SK-N-SH (cell line): ENCODE results near the gene DCLRE1B. TPM values are rescaled to one million over a fixed set of nuclear protein-coding genes. Genes with fewer than 3 reads are reported as not detected.

Source experiments
- CTCF ChIA-PET: fragments of 300-600, 350-600 bp; formaldehyde crosslinking; extraction: SDS; loops from one replicate; lab custom pipeline; 2021; lab: Yijun Ruan, JAX
- POLR2A ChIA-PET: fragments of 350-600 bp; sonication (Branson Sonifier 250); formaldehyde crosslinking; extraction: SDS; loops from one replicate; lab custom pipeline; 2020; ENCODE audit warnings: antibody characterized with exemption, inconsistent platforms; lab: Yijun Ruan, JAX
- DNase-seq: peaks from one replicate; pipeline ENCODE4 v3.0.0; 2012
- H2AFZ ChIP-seq: fragments of 200-600 bp; sonication (generic); 2 replicates; pipeline ENCODE4 v1.8.1; 2016; ENCODE audit warnings: antibody characterized with exemption, mild to moderate bottlenecking, low read depth
- H3F3A ChIP-seq: fragments of 200-600 bp; sonication (generic); replicated peaks from 2 replicates; pipeline ENCODE3; 2016; ENCODE audit warnings: antibody characterized with exemption, mild to moderate bottlenecking; ENCODE audit not compliant: insufficient read depth
- H3K27ac ChIP-seq, 2 experiments: fragments of 200-500 bp in 1 of 2; fragments of 200-600 bp in 1 of 2; sonication (Bioruptor generic) in 1 of 2; sonication (generic), shearing (Covaris generic) in 1 of 2; 2 replicates each; pipeline versions ENCODE4 v1.5.1 to v1.6.1; 2014 to 2016; ENCODE audit warnings: low read depth in 2 of 2, inconsistent platforms in 1 of 2, low read length in 1 of 2, mild to moderate bottlenecking in 1 of 2, mixed read lengths in 1 of 2
- H3K27me3 ChIP-seq: fragments of 200-600 bp; sonication (generic), shearing (Covaris generic); 2 replicates; pipeline ENCODE4 v1.6.1; 2016; ENCODE audit warnings: mixed run types; ENCODE audit not compliant: insufficient read depth
- H3K36me3 ChIP-seq, 2 experiments: fragments of 200-500 bp in 1 of 2; fragments of 200-600 bp in 1 of 2; sonication (Bioruptor generic) in 1 of 2; sonication (generic) in 1 of 2; replicated peaks in 1 of 2; 2 replicates each; pipeline versions ENCODE3 to v1.5.1; 2014 to 2016; ENCODE audit warnings: low read length in 1 of 2, mild to moderate bottlenecking in 1 of 2; ENCODE audit not compliant: insufficient read depth in 2 of 2, control insufficient read depth in 1 of 2
- H3K4me1 ChIP-seq, 2 experiments: fragments of 200-500 bp in 1 of 2; fragments of 200-600 bp in 1 of 2; sonication (Bioruptor generic) in 1 of 2; sonication (generic), shearing (Covaris generic) in 1 of 2; 2 replicates each; pipeline versions ENCODE4 v1.5.1 to v1.6.1; 2014 to 2016; ENCODE audit warnings: low read depth in 1 of 2, low read length in 1 of 2, mixed run types in 1 of 2; ENCODE audit not compliant: insufficient read depth in 2 of 2, control insufficient read depth in 1 of 2
- H3K4me2 ChIP-seq: fragments of 200-600 bp; sonication (generic), shearing (Covaris generic); 2 replicates; pipeline ENCODE4 v1.6.1; 2017; ENCODE audit warnings: mixed run types
- H3K4me3 ChIP-seq, 2 experiments: fragments of 200-500 bp in 1 of 2; fragments of 200-600 bp in 1 of 2; sonication (Bioruptor generic) in 1 of 2; sonication (generic), shearing (Covaris generic) in 1 of 2; 2 replicates each; pipeline versions ENCODE4 v1.5.1 to v1.8.1; 2014 to 2016; ENCODE audit warnings: low read depth in 2 of 2, inconsistent platforms in 1 of 2, low read length in 1 of 2, mild to moderate bottlenecking in 1 of 2, mixed read lengths in 1 of 2, moderate library complexity in 1 of 2
- H3K79me2 ChIP-seq: fragments of 200-600 bp; sonication (generic); 2 replicates; pipeline ENCODE4 v1.8.1; 2017; ENCODE audit warnings: mild to moderate bottlenecking; ENCODE audit not compliant: insufficient read depth
- H3K9ac ChIP-seq: fragments of 200-600 bp; sonication (generic); 2 replicates; pipeline ENCODE4 v1.6.1; 2017; ENCODE audit warnings: mixed run types
- H3K9me2 ChIP-seq: fragments of 200-600 bp; sonication (generic); 2 replicates; pipeline ENCODE4 v1.6.1; 2017; ENCODE audit warnings: mixed run types
- H3K9me3 ChIP-seq: fragments of 200-600 bp; sonication (generic); 2 replicates; pipeline ENCODE4 v1.6.1; 2017; ENCODE audit warnings: mixed run types, mild to moderate bottlenecking, moderate library complexity
- H4K20me1 ChIP-seq: fragments of 200-600 bp; sonication (generic); 2 replicates; pipeline ENCODE4 v1.6.1; 2017; ENCODE audit warnings: mild to moderate bottlenecking, mixed run types; ENCODE audit not compliant: insufficient read depth
- ELF1 ChIP-seq: IDR thresholded peaks from 2 replicates; pipeline ENCODE4 v1.4.0; 2012
- EP300 ChIP-seq, 2 experiments: IDR thresholded peaks; 2 replicates each; pipeline versions ENCODE4 v1.4.0 to v1.6.1; 2012; ENCODE audit warnings: borderline replicate concordance in 1 of 2, low read depth in 1 of 2, low read length in 1 of 2
- EZH2phosphoT487 ChIP-seq: fragments of 200-600 bp; sonication (generic); IDR thresholded peaks from 2 replicates; pipeline ENCODE4 v1.6.1; 2017; ENCODE audit warnings: low read depth, mixed run types, mild to moderate bottlenecking, antibody characterized with exemption, moderate library complexity, borderline replicate concordance
- FOSL2 ChIP-seq: IDR thresholded peaks from 2 replicates; pipeline ENCODE4 v1.4.0; 2012; ENCODE audit warnings: low read depth, mild to moderate bottlenecking, moderate library complexity, borderline replicate concordance
- FOXJ3 ChIP-seq: sonication (generic); formaldehyde crosslinking; IDR thresholded peaks from 2 replicates; pipeline ENCODE4 v1.5.1; 2020; ENCODE audit warnings: mild to moderate bottlenecking, missing genetic modification reagents
- FOXM1 ChIP-seq: IDR thresholded peaks from 2 replicates; pipeline ENCODE4 v1.4.0; 2012; ENCODE audit warnings: low read depth, mild to moderate bottlenecking
- GATA2 ChIP-seq: sonication (generic); formaldehyde crosslinking; IDR thresholded peaks from 2 replicates; pipeline ENCODE4 v1.5.0; 2020; ENCODE audit warnings: mild to moderate bottlenecking, missing genetic modification reagents
- JUND ChIP-seq: IDR thresholded peaks from 2 replicates; pipeline ENCODE4 v1.4.0; 2012
- MEF2A ChIP-seq: IDR thresholded peaks from 2 replicates; pipeline ENCODE4 v1.4.0; 2012; ENCODE audit warnings: low read depth, borderline replicate concordance
- NRF1 ChIP-seq: IDR thresholded peaks from 2 replicates; pipeline ENCODE4 v1.6.1; 2012; ENCODE audit warnings: low read depth, mild to moderate bottlenecking, low read length
- RXRA ChIP-seq: IDR thresholded peaks from 2 replicates; pipeline ENCODE4 v1.4.0; 2012; ENCODE audit warnings: low read depth, mild to moderate bottlenecking, borderline replicate concordance
- SMC3 ChIP-seq: IDR thresholded peaks from 2 replicates; pipeline ENCODE4 v1.6.1; 2012; ENCODE audit warnings: low read depth, low read length, improper control_type of control experiment
- TAF1 ChIP-seq: IDR thresholded peaks from 2 replicates; pipeline ENCODE4 v1.6.1; 2012; ENCODE audit warnings: low read depth, mild to moderate bottlenecking, low read length, moderate library complexity, borderline replicate concordance
- TCF12 ChIP-seq: IDR thresholded peaks from 2 replicates; pipeline ENCODE4 v1.4.0; 2012
- YY1 ChIP-seq: IDR thresholded peaks from 2 replicates; pipeline ENCODE4 v1.4.0; 2012; ENCODE audit warnings: low read depth, mild to moderate bottlenecking
- WGBS: methylation state at CpG from one replicate; pipeline ENCODE4 v1.1.6; 2017; ENCODE audit warnings: low lambda C conversion rate; 5-methylcytosine and 5-hydroxymethylcytosine counted together
- polyA plus RNA-seq, 3 experiments: library from polyadenylated mRNA; depleted of rRNA; stranded (reverse); fragments of >200 nt; gene quantifications; 2 replicates each; pipeline ENCODE4 v1.2.3, GENCODE V29; 2012
- TF ChIP-seq, protein P1 (sequence below): fragments of 150-350 bp; IDR thresholded peaks from 2 replicates; pipeline ENCODE4 v1.6.1; 2016; ENCODE audit warnings: mild to moderate bottlenecking, low read depth, low read length
- TF ChIP-seq, protein P2 (sequence below): IDR thresholded peaks from 2 replicates; pipeline ENCODE4; 2012
- TF ChIP-seq, protein P3 (sequence below): IDR thresholded peaks from 2 replicates; pipeline ENCODE4 v1.4.0; 2012; ENCODE audit warnings: low read depth
- TF ChIP-seq, protein P4 (sequence below): fragments of 150-350 bp; IDR thresholded peaks from 2 replicates; pipeline ENCODE4 v1.6.1; 2017; ENCODE audit warnings: antibody characterized with exemption, low read length, low read depth, borderline replicate concordance
- TF ChIP-seq, protein P5 (sequence below): IDR thresholded peaks from 2 replicates; pipeline ENCODE4 v1.6.1; 2012; ENCODE audit warnings: mild to moderate bottlenecking, low read depth, low read length, moderate library complexity
- TF ChIP-seq, protein P6 (sequence below): IDR thresholded peaks from 2 replicates; pipeline ENCODE4 v1.4.0; 2012; ENCODE audit warnings: low read depth, borderline replicate concordance
- TF ChIP-seq, protein P7 (sequence below): IDR thresholded peaks from 2 replicates; pipeline ENCODE4 v1.4.0; 2012; ENCODE audit warnings: low read depth, borderline replicate concordance

DCLRE1B gene
- polyA plus RNA-seq, 1 of the 3 experiments (the other 2 are of a cell fraction) = 3.0 TPM

DNA sequence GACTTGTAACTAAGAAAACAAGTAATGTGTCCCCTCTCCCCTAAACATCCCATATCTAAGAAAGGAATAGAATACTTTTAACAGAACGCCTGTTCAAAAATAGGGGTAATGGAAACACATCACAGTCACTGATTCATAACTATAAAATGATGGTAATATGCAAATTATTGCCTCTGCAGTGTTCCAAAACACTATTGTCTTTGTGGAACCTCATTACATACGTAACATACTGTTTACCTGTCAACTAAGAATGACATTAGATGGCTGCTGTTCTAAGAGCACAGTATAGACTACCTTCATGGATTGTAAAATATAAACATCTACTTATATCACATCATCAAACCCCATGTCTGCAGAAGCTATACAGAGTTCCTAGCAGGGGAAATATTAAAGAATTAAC, 14.3 kb upstream of the DCLRE1B start (continued):
- TF ChIP-seq, protein P1, sequence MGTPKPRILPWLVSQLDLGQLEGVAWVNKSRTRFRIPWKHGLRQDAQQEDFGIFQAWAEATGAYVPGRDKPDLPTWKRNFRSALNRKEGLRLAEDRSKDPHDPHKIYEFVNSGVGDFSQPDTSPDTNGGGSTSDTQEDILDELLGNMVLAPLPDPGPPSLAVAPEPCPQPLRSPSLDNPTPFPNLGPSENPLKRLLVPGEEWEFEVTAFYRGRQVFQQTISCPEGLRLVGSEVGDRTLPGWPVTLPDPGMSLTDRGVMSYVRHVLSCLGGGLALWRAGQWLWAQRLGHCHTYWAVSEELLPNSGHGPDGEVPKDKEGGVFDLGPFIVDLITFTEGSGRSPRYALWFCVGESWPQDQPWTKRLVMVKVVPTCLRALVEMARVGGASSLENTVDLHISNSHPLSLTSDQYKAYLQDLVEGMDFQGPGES = no peak
- TF ChIP-seq, protein P2, sequence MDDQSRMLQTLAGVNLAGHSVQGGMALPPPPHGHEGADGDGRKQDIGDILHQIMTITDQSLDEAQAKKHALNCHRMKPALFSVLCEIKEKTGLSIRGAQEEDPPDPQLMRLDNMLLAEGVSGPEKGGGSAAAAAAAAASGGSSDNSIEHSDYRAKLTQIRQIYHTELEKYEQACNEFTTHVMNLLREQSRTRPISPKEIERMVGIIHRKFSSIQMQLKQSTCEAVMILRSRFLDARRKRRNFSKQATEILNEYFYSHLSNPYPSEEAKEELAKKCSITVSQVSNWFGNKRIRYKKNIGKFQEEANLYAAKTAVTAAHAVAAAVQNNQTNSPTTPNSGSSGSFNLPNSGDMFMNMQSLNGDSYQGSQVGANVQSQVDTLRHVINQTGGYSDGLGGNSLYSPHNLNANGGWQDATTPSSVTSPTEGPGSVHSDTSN = no peak
- no peak for TF ChIP-seq NRF1
- TF ChIP-seq, all 33 proteins: peak for 0

DNA sequence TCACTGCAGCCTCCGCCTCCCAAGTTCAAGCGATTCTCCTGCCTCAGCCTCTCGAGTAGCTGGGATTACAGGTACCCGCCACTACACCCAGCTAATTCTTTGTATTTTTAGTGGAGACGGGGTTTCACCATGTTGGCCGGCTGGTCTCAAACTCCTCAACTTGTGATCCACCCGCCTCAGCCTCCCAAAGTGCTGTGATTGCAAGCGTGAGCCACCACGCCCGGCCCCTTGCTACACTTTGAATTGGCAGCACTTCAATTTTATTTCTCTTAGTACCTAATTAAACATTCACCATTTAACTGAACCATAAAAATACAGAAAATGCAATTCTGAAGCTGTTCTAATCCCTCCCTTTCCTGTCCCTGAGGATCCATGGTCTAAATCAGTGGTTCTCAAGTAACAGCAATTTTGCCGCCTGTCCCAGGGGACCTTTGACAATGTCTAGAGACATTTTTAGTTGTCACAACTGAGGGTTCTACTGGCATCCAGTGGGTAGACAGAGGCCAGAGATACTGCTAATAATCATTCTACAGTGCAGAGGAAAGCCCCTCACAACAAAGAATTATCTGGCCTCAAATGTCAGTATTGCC, 13.4 kb upstream of the DCLRE1B start:
- no peak for DNase-seq
- WGBS = 90% methylated on average over 11 of the region's 11 CpGs
- Histone ChIP-seq H4K20me1 (no peaks in the 10 kb centered on the region), H3K9ac (no peak overlapping the region), H3K4me2 (no peak overlapping the region), H2AFZ (no peak overlapping the region), H3K9me2 (no peaks in the 10 kb centered on the region), H3K79me2 (no peaks in the 10 kb centered on the region), H3K27ac (no peak overlapping the region), H3F3A (peaks cover 13% of the 10 kb centered on the region), H3K36me3 (peaks cover 9 to 20% of the 10 kb centered on the region in 2 experiments), H3K9me3 (no peaks in the 10 kb centered on the region), H3K4me1 (peaks cover 0 to 6% of the 10 kb centered on the region in 2 experiments; a peak in 1 of 4 replicates), H3K4me3 (no peak overlapping the region)
- POLR2A ChIA-PET = no interaction called here
- TF ChIP-seq JUND (no peak), NRF1 (no peak), EZH2phosphoT487 (no peak), FOSL2 (no peak), FOXJ3 (no peak), ELF1 (no peak), RXRA (no peak), MEF2A (no peak), GATA2 (CRISPR knock-in tag) (no peak), FOXM1 (no peak), SMC3 (no peak), YY1 (no peak), TCF12 (no peak), TAF1 (no peak), EP300 (IDR thresholded peaks at IDR 0.05; ENCODE audit: borderline replicate concordance in 1 of 2, low read depth in 1 of 2, low read length in 1 of 2) (no peak)
- TF ChIP-seq, protein P3, sequence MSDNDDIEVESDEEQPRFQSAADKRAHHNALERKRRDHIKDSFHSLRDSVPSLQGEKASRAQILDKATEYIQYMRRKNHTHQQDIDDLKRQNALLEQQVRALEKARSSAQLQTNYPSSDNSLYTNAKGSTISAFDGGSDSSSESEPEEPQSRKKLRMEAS = no peak
- TF ChIP-seq, protein P4, sequence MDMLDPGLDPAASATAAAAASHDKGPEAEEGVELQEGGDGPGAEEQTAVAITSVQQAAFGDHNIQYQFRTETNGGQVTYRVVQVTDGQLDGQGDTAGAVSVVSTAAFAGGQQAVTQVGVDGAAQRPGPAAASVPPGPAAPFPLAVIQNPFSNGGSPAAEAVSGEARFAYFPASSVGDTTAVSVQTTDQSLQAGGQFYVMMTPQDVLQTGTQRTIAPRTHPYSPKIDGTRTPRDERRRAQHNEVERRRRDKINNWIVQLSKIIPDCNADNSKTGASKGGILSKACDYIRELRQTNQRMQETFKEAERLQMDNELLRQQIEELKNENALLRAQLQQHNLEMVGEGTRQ = no peak
- TF ChIP-seq, protein P5, sequence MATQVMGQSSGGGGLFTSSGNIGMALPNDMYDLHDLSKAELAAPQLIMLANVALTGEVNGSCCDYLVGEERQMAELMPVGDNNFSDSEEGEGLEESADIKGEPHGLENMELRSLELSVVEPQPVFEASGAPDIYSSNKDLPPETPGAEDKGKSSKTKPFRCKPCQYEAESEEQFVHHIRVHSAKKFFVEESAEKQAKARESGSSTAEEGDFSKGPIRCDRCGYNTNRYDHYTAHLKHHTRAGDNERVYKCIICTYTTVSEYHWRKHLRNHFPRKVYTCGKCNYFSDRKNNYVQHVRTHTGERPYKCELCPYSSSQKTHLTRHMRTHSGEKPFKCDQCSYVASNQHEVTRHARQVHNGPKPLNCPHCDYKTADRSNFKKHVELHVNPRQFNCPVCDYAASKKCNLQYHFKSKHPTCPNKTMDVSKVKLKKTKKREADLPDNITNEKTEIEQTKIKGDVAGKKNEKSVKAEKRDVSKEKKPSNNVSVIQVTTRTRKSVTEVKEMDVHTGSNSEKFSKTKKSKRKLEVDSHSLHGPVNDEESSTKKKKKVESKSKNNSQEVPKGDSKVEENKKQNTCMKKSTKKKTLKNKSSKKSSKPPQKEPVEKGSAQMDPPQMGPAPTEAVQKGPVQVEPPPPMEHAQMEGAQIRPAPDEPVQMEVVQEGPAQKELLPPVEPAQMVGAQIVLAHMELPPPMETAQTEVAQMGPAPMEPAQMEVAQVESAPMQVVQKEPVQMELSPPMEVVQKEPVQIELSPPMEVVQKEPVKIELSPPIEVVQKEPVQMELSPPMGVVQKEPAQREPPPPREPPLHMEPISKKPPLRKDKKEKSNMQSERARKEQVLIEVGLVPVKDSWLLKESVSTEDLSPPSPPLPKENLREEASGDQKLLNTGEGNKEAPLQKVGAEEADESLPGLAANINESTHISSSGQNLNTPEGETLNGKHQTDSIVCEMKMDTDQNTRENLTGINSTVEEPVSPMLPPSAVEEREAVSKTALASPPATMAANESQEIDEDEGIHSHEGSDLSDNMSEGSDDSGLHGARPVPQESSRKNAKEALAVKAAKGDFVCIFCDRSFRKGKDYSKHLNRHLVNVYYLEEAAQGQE = no peak
- TF ChIP-seq, protein P6, sequence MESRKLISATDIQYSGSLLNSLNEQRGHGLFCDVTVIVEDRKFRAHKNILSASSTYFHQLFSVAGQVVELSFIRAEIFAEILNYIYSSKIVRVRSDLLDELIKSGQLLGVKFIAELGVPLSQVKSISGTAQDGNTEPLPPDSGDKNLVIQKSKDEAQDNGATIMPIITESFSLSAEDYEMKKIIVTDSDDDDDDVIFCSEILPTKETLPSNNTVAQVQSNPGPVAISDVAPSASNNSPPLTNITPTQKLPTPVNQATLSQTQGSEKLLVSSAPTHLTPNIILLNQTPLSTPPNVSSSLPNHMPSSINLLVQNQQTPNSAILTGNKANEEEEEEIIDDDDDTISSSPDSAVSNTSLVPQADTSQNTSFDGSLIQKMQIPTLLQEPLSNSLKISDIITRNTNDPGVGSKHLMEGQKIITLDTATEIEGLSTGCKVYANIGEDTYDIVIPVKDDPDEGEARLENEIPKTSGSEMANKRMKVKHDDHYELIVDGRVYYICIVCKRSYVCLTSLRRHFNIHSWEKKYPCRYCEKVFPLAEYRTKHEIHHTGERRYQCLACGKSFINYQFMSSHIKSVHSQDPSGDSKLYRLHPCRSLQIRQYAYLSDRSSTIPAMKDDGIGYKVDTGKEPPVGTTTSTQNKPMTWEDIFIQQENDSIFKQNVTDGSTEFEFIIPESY = no peak
- TF ChIP-seq, protein P7, sequence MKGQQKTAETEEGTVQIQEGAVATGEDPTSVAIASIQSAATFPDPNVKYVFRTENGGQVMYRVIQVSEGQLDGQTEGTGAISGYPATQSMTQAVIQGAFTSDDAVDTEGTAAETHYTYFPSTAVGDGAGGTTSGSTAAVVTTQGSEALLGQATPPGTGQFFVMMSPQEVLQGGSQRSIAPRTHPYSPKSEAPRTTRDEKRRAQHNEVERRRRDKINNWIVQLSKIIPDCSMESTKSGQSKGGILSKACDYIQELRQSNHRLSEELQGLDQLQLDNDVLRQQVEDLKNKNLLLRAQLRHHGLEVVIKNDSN = no peak
- TF ChIP-seq, all 33 proteins: peak for 0
- CTCF ChIA-PET = no interaction called here
- no peaks in the 10 kb centered on the region for H3K27me3 ChIP-seq
